Activated CD8-positive, alpha-beta memory T cell treated with anti-CD3 and anti-CD28 coated beads for 4 hours (primary cell): ENCODE results near the gene MINDY4.
"Not testable (repeated sequence)": the region's sequence is repeated elsewhere in the genome, so short reads cannot be mapped to it uniquely, and the experiment has no call there.

Source experiments
- DNase-seq, 2 donors: peaks; one replicate each; pipeline ENCODE4 v3.0.0-alpha.2; 2020; ENCODE audit warnings: low read depth in 2 of 2

Gene MINDY4

DNA sequence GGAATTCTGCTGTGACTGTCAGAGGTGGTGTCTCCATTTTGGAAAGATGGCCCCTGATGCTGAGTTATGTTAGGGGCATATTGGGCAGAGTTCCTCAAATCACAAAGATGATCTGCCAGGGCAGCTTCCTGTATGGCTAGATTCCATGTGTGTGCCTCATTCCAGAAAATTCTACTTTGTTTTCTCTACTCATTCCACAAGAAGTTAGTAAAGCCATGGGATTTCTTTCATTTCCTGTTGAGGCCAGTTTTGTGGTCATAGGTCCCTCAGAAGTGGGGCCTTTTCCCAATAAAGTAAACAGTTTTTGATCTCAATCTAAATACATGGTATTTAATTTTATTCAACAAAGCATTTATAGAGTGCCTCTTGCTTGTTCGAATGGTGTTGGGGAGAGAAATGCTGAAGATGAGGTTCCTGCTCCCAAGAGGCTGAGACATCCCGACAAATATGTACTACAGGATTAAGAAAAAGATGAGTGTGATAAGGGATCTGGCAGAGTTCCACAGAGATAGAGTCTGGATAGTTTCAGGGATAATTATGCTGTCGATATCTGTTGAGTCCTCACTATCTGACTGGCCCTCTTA is 33.0 kb downstream of the MINDY4 start:
- DNase-seq = no peak

DNA sequence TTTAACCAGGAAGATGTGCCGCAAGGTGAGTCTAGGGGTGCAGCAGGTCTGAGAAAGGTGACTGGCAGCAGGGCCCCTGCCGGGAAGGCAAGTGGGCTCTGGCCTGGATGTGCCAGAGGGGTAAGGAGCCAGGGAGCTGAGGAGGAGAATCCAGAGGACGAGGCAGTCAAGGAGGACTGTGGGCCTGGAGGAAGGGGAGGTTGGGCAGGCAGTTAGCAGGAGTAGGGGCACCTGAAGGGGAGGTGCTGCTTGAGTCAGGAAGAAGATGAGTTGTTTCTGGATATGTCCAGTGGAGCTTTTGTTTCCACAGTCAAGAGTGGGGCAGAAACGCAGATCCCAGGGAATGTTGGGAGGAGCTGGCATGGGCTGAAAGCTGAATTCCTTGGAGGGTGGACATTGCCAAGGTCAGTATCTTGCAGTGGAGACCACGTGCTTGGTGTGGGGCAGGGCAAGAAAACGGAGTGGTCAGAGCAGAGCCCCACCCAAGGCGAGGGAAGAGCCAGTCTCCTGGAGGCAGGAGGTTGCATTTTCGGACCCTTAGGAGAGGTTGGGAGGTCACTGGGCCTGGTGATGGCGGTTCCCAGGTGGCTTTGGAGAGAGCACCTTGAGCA is 34.0 kb downstream of the MINDY4 start:
- DNase-seq = no peak

DNA sequence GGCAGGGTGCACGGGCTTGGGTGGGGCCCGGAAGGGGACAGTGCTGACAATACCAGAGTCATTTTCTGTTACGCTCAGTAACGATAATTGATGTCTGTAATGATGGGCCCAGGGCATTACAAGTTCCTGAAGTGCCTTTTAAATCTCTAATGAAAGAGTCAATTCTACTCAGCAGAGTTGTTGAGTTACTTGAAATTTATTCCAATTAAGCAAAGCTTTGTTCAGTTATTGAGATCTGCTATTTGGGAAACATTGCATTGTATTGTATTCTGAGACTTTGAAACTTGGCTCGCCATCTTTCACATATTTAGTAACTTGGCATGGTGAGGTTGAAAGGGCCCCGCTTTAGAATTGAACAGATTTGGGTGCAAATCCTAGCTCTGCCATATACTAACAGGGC is 34.7 kb downstream of the MINDY4 start:
- no peak for DNase-seq

DNA sequence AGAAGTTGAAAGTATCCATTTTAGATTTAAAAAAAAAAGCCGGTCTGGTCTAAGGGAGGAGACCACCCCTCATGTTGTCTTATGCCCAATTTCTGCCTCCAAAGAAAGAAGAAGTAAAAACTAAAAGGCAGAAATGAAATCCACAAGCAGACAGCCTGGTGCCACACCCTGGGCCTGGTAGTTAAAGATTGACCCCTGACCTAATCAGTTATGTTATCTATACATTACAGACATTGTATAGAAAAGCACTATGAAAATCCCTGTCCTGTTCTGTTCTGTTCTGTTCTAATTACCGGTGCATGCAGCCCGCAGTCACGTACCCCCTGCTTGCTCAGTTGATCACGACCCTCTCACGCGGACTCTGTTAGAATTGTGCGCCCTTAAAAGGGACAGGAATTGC is 36.3 kb downstream of the MINDY4 start:
- not testable (repeated sequence) for DNase-seq

GRCh38 chr7:30807941-30808340 is 36.7 kb downstream of the MINDY4 start:
- not testable (repeated sequence) for DNase-seq

DNA sequence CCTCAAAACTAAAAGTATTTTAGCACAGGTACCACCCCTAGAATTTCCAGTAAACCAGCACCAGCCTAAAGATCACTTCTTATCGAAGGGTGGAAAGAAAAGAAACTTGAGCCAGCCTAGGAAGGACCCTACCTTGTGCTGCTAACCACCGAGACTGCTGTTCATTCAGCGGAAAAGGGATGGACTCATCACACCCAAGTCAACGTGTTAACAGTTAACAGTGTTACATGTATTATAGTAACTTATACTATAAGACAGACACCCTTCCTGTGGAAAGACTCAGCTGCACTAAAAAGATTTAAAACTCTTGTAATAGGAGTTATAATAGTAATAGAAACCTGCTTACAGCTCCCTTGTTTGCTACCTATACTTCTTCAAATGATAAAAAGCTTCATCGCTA is 39.8 kb downstream of the MINDY4 start:
- DNase-seq = no peak

DNA sequence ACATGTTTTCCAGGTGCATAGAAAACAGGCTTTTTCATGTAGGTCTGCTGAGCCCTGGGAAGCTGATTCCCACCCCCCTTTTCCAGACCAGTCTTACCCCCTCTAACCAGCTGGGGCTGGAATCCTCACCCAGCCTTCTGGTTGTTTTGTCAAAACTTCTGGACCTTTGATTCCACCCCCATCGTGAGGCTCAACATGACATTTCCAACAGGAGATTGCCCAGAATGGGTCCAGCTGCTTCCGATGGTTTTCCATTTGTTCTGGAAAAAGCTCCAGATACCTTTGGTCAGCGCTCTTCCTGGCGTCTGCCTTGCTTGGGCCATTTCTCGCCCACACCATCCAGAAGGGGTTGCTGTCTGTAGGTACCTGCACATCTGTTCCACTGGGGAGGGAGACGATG is 41.5 kb downstream of the MINDY4 start:
- no peak for DNase-seq

- DNase-seq = no peak
Measured at GRCh38 chr7:30813466-30813865, 42.2 kb downstream of the MINDY4 start.

GRCh38 chr7:30814700-30815387 is 43.6 kb downstream of the MINDY4 start:
- DNase-seq = no peak

DNA sequence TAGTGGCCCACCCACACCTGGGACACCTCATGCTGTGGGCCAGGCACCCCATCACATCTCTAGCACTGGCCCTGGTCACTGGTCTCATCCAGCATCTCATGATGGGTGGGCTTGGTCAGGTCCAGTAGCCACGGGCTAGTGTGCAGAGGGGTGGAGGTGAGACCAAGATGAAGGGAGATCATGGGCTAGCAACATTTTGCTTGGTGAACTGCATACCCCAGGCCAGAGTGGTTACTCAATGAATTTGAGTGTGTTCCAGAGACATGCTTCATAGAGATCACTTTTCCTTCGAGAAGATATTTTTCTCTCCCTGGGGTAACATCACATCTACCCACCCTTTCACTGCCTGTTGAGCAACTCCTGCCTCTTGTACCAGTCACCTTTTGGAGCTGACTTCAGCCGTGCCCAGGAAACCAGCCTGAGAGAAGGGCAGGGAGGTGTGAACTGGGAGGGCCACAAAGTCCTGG is 44.2 kb downstream of the MINDY4 start:
- no peak for DNase-seq

GRCh38 chr7:30815951-30816644 is 44.9 kb downstream of the MINDY4 start:
- no peak for DNase-seq

GRCh38 chr7:30816645-30817370 is 45.6 kb downstream of the MINDY4 start:
- DNase-seq = no peak

DNA sequence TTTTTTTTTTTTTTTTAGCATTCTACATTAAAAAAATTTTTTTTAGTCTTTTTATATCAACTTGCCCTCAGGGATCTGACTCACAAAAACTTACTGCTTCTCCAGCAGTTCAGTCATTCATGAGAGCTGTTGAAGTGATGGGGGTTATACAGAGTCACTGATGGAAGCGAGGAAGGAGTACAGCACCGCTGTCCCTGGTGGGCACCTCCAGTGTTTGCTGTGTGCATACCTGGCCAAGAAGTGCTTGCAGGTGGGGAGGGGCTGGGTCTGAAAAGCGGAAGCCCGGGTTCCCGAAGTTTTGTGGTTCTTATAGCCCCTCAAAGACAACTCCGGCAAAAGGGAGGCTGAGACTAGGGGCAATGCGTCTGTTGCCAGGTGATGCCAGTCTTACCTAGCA is 46.2 kb downstream of the MINDY4 start:
- DNase-seq = no peak

DNA sequence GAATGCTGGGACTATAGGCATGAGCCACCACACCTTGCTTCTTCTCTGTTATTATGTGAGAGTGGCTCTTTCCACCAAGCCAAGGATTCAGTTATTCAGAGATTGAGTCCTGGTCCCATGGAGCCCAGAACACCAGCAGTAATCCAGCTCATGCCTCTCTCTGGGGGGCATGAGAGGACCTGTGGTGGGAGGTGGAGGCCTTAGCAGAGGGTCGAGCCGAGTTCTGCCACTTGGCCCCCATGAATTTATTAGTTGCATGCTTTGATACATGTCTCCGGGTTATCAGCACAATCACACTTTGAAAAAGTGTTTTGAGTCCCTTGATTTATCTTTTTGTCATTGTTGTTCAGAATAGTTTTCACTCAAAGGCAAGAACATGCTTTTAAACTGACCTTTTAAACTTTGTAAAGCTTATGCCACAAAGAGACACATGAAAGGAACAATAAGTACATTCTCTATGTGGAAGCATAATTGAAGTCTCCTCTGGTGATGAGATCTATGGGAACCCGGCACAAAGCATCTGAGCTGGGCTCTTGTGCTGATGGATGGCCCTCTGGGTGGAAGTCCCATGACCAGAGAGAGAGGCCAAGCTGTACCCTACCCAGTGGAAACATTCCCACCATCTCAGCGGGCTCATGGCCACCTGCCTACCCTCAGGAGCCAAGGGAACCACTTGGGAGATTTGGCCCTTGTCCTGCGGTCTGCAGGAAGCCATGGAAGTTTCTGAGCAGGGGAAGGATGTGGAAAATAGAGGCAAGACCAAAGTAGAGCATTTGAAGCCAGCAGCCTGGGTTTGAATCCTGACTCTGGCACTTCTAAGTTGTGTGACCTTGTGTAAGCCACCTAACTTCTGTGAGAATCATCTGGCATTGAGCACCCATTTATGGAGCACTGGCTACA is 53.9 kb downstream of the MINDY4 start:
- no peak for DNase-seq

DNA sequence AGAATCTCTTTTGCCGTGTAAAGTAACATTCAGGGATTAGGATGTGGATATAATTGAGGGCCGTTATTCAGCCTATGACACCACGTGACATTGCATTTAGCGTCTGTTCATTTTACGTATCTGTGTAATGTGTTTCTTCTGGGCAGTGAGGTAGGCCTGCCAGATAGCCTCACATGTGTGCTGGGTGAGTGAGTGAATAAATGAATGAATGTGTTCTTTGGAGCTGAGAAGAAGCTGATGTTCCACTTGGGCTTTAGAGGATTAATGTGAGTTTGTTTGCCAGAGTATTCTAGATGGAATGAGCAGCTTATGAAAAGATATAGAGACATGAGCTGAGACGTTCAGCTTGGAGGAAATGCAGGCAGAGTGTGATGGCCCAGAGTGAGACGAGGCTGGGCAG is 55.0 kb downstream of the MINDY4 start:
- no peak for DNase-seq

DNA sequence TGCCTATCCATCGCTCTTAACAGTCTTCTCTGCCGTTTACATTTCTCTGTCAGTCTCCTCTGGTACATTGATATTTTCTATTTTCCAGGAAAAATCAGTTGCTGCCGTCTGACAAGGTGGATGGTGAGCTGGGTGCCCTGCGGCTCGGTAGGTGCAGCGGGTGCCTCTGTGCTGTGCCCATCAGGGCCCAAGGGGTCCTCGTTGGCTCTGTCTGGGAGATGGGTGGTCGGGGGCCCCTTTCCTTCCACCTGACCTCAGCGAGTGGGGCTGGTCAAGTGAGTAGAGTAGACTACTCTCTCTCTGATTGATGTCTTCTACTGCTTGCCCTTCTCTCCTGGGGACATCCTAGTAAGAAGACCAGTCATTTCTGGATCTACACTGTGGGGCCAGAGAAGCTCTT is 57.4 kb downstream of the MINDY4 start:
- no peak for DNase-seq

DNA sequence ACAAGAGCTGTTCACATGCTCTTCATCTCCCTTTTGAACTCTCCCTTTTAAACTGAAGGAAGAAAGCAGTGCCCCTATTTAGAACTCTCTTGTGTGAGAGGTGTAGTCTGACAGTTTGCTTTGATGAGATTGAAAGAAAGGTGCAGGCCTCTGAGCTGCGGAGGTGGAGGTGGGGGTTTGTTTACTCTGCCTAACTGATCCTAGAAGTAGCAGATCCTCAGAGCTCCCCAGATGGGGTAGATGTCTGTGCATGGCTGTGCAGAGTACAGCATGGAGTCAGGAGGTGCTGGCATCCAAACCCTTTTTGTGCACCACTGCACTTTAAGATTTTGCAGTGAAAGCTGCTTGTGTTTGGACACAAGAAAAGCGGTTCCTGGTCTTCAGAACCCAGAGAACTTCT is 58.3 kb downstream of the MINDY4 start:
- DNase-seq = no peak

DNA sequence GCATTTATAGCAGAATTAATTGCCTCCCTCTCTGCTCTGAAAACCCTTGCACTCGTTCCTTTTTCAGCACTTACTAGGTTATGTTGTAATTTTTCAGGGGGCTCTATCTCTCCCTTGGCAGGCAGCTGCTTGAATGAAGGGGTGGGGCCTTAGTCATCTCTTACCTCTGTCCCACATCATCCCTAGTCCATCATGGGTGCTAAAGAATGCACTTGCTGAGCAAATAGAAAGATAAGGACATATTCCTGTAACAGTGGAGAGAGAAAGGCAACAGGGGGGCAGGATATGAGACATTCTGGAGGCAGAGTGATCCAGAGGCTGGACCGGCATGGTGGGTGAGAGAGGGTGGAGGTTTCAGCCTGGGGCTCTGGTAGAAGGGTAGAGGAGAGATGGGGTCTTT is 60.0 kb downstream of the MINDY4 start:
- no peak for DNase-seq

DNA sequence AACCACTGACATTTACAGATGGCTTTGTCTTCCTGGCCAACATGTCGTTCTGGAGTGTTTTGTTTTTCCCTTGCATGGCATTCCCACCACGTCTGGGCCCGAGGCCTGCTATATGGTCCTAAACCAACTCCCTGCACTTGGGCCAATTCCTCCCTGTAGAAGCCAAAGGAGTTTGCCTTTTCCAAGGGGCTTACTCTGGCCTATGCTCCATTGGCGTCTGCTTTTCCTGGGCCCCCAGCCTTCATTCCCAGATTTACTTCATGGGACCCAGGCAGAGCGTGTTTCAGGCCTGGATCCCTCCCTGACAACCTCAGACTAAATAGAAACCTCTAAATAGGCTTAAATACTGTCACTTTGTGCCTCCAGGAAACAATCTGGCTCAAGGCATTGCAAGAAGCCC is 60.7 kb downstream of the MINDY4 start:
- no peak for DNase-seq

DNA sequence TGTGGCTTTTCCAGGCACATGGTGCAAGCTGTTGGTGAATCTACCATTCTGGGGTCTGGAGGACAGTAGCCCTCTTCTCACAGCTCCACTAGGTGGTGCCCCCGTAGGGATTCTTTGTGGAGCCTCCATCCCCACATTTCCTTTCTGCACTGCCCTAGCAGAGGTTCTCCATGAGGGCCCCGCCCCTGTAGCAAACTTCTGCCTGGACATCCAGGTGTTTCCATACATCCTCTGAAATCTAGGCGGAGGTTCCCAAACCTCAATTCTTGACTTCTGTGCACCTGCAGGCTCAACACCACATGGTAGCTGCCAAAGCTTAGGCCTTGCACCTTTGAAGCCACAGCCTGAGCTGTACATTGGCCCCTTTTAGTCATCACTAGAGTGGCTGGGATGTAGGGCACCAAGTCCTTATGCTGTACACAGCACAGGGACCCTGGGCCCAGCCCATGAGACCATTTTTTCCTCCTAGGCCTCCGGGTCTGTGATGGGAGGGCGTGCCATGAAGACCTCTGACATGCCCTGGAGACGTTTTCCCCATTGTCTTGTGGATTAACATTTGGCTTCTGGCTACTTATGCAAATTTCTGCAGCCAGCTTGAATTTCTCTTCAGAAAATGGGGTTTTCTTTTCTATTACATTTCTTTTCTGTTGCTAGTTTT is 62.9 kb downstream of the MINDY4 start:
- not testable (repeated sequence) for DNase-seq
